HCT116 (cell line): ENCODE results near the gene GRIP1. TPM values are rescaled to one million over a fixed set of nuclear protein-coding genes. Genes with fewer than 3 reads are reported as not detected.

Source experiments
- ATAC-seq: fragments of 200-7000 bp; cut with Tn5 transposase; 2 replicates; pipeline ENCODE4 v1.9.1; 2020; ENCODE audit warnings: mild to moderate bottlenecking, moderate library complexity
- BruUV-seq: library from RNA; stranded (reverse); fragments of 400-500 nt; replicated peaks from 2 replicates; lab custom pipeline; 2021; lab: Mats Ljungman, UMichigan
- CTCF ChIA-PET: fragments of 300-600 bp; sonication (Branson Sonifier 250); formaldehyde crosslinking; loops from one replicate; lab custom pipeline; 2021; ENCODE audit warnings: antibody characterized with exemption; lab: Charles Lee
- POLR2A ChIA-PET: fragments of 300-600, 350-600 bp; sonication (Branson Sonifier 250); formaldehyde crosslinking; loops from one replicate; lab custom pipeline; 2021; ENCODE audit warnings: antibody characterized with exemption; lab: Charles Lee
- RAD21 ChIA-PET, 2 experiments: fragments of 300-600 bp; sonication (Branson Sonifier 250); formaldehyde crosslinking; loops; one replicate each; lab custom pipeline; 2023; ENCODE audit warnings: low total read pairs in 2 of 2; ENCODE audit not compliant: uncharacterized antibody in 2 of 2, unreplicated experiment in 2 of 2, low non-redundant PET in 1 of 2; lab: Charles Lee
- DNase-seq: peaks from one replicate; pipeline ENCODE4 v3.0.0-alpha.2; 2010; ENCODE audit warnings: low read depth, low spot score
- H2AFZ ChIP-seq: fragments of 200-600 bp; shearing (Covaris generic), sonication (generic); 2 replicates; pipeline ENCODE4 v1.6.1; 2017; ENCODE audit warnings: low read depth, mixed run types, mixed read lengths, antibody characterized with exemption, low read length; ENCODE audit not compliant: poor library complexity, severe bottlenecking
- H3K27ac ChIP-seq: 2 replicates; pipeline ENCODE4 v1.5.1; 2012; ENCODE audit warnings: low read depth, low read length
- H3K27me3 ChIP-seq: fragments of 200-600 bp; sonication (generic); 2 replicates; pipeline ENCODE4 v1.6.1; 2016; ENCODE audit warnings: mixed run types, low read length, mixed read lengths; ENCODE audit not compliant: insufficient read depth
- H3K36me3 ChIP-seq, 2 experiments: fragments of 200-500 bp in 1 of 2; fragments of 200-600 bp in 1 of 2; sonication (Bioruptor generic) in 1 of 2; sonication (generic) in 1 of 2; 2 replicates each; pipeline versions ENCODE4 v1.5.1 to v1.6.1; 2014 to 2016; ENCODE audit warnings: low read length in 2 of 2, inconsistent platforms in 1 of 2, mixed read lengths in 1 of 2, mixed run types in 1 of 2; ENCODE audit not compliant: insufficient read depth in 2 of 2, control insufficient read depth in 1 of 2
- H3K4me1 ChIP-seq, 2 experiments: fragments of 200-600 bp in 1 of 2; sonication (generic) in 1 of 2; 2 replicates each; pipeline versions ENCODE4 v1.5.1 to v1.6.1; 2012 to 2017; ENCODE audit warnings: low read length in 2 of 2, inconsistent platforms in 1 of 2, mild to moderate bottlenecking in 1 of 2, mixed read lengths in 1 of 2, mixed run types in 1 of 2, moderate library complexity in 1 of 2; ENCODE audit not compliant: insufficient read depth in 2 of 2, control insufficient read depth in 1 of 2
- H3K4me2 ChIP-seq: fragments of 200-600 bp; sonication (generic); 2 replicates; pipeline ENCODE4 v1.6.1; 2017; ENCODE audit warnings: mixed run types, low read length, mixed read lengths
- H3K4me3 ChIP-seq, 2 experiments: fragments of 200-600 bp in 1 of 2; sonication (generic) in 1 of 2; replicated peaks in 1 of 2; 2 replicates each; pipeline ENCODE4 v1.5.1; 2011 to 2016; ENCODE audit warnings: low read length in 2 of 2, control low read depth in 1 of 2, low read depth in 1 of 2, mild to moderate bottlenecking in 1 of 2, mixed read lengths in 1 of 2, mixed run types in 1 of 2
- H3K79me2 ChIP-seq: fragments of 200-600 bp; sonication (generic); 2 replicates; pipeline ENCODE4 v1.6.1; 2017; ENCODE audit warnings: mild to moderate bottlenecking, mixed run types, low read length, moderate library complexity, mixed read lengths; ENCODE audit not compliant: insufficient read depth
- H3K9ac ChIP-seq: fragments of 200-600 bp; sonication (generic); 2 replicates; pipeline ENCODE4 v1.6.1; 2016; ENCODE audit warnings: low read length, mixed read lengths
- H3K9me2 ChIP-seq: fragments of 200-600 bp; sonication (generic), shearing (Covaris generic); 2 replicates; pipeline ENCODE4 v1.6.1; 2017; ENCODE audit warnings: mixed run types, mild to moderate bottlenecking, moderate library complexity; ENCODE audit not compliant: insufficient read depth
- H3K9me3 ChIP-seq, 2 experiments: fragments of 200-500 bp in 1 of 2; fragments of 200-600 bp in 1 of 2; sonication (Bioruptor generic) in 1 of 2; sonication (generic) in 1 of 2; 2 replicates each; pipeline ENCODE4 v1.6.1; 2014 to 2017; ENCODE audit warnings: low read length in 2 of 2, mixed read lengths in 2 of 2, inconsistent platforms in 1 of 2, low read depth in 1 of 2, mild to moderate bottlenecking in 1 of 2, mixed run types in 1 of 2, moderate library complexity in 1 of 2; ENCODE audit not compliant: control insufficient read depth in 1 of 2, insufficient read depth in 1 of 2
- H4K20me1 ChIP-seq: fragments of 200-600 bp; sonication (generic), shearing (Covaris generic); 2 replicates; pipeline ENCODE4 v1.6.1; 2017; ENCODE audit warnings: mixed run types, mild to moderate bottlenecking, moderate library complexity; ENCODE audit not compliant: insufficient read depth
- EZH2 ChIP-seq: fragments of 200-600 bp; sonication (generic); IDR thresholded peaks from 2 replicates; pipeline ENCODE4 v1.6.1; 2017; ENCODE audit warnings: antibody characterized with exemption, mixed run types
- intact Hi-C: fragments of 100-400 bp; cut with micrococcal nuclease; formaldehyde crosslinking; loops from 2 replicates; pipeline ENCODE4 v1.10.0; 2022
- total RNA-seq: library from RNA; stranded (reverse); gene quantifications from one replicate; pipeline ENCODE4 v1.2.1, GENCODE V29; 2021; ENCODE audit not compliant: unreplicated experiment
- TF ChIP-seq, protein P1 (sequence below), 3 experiments: fragments of 200-600 bp in 1 of 3; sonication (generic) in 1 of 3; IDR thresholded peaks in 2 of 3; conservative IDR thresholded peaks in 1 of 3; 2 replicates each; pipeline ENCODE4 v1.5.1; 2012 to 2017; ENCODE audit warnings: low read depth in 2 of 3, low read length in 2 of 3, antibody characterized with exemption in 1 of 3, borderline replicate concordance in 1 of 3, control low read depth in 1 of 3, mild to moderate bottlenecking in 1 of 3, mixed read lengths in 1 of 3, mixed run types in 1 of 3, moderate library complexity in 1 of 3; ENCODE audit not compliant: insufficient read depth in 1 of 3
- TF ChIP-seq, protein P2 (sequence below): IDR thresholded peaks from 2 replicates; pipeline ENCODE4 v1.6.1; 2011; ENCODE audit warnings: mild to moderate bottlenecking, low read length, moderate library complexity; ENCODE audit not compliant: insufficient replicate concordance; ENCODE audit errors: extremely low read depth

The GRIP1 gene
- total RNA-seq, 1 experiment from 2014 or later: not detected

DNA sequence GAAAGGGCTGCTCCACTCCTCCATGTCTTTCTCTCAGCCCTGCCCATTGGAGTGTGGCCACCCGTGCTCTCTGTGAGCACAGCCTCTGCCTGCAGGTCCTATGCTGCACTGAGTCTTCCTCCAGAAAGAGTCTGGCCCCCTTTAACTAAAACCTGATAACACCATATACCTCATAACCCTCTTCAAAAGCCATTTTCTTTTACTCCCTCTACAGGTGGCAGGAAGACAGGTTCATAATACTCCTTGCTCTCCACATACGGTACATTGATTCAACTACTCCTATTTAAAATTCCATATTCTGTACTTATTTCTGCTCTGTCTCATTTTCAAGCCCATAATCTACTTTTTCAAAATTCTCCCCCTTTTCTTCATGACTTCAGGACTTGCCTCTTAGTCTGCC, 232.6 kb downstream of the GRIP1 start:
- RAD21 ChIA-PET: no interaction called here
- Histone ChIP-seq H4K20me1 (no peaks in the 10 kb centered on the region), H2AFZ (no peak overlapping the region), H3K9ac (no peak overlapping the region), H3K27me3 (peaks cover 54% of the 10 kb centered on the region), H3K36me3 (no peaks in the 10 kb centered on the region), H3K4me1 (0 out of 4 replicates have a peak, but pooled peaks cover 0 to 3% of the 10 kb centered on the region in 2 experiments), H3K4me3 (no peak overlapping the region), H3K9me2 (no peaks in the 10 kb centered on the region), H3K79me2 (no peaks in the 10 kb centered on the region), H3K27ac (no peak overlapping the region), H3K4me2 (no peak overlapping the region), H3K9me3 (no peaks in the 10 kb centered on the region)
- DNase-seq: peak; percentile 8
- peak; percentile 80 for ATAC-seq
- intact Hi-C loops: no loop called here
- POLR2A ChIA-PET: no interaction called here
- no TSS peak for BruUV-seq
- CTCF ChIA-PET: no interaction called here
- TF ChIP-seq, protein P1, sequence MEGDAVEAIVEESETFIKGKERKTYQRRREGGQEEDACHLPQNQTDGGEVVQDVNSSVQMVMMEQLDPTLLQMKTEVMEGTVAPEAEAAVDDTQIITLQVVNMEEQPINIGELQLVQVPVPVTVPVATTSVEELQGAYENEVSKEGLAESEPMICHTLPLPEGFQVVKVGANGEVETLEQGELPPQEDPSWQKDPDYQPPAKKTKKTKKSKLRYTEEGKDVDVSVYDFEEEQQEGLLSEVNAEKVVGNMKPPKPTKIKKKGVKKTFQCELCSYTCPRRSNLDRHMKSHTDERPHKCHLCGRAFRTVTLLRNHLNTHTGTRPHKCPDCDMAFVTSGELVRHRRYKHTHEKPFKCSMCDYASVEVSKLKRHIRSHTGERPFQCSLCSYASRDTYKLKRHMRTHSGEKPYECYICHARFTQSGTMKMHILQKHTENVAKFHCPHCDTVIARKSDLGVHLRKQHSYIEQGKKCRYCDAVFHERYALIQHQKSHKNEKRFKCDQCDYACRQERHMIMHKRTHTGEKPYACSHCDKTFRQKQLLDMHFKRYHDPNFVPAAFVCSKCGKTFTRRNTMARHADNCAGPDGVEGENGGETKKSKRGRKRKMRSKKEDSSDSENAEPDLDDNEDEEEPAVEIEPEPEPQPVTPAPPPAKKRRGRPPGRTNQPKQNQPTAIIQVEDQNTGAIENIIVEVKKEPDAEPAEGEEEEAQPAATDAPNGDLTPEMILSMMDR (IDR thresholded peaks at IDR 0.05 in 2 of 3, conservative IDR thresholded peaks at IDR 0.05 in 1 of 3; ENCODE audit: borderline replicate concordance in 1 of 3, insufficient read depth in 1 of 3, low read depth in 2 of 3, low read length in 2 of 3): peak in 2 of 3 experiments; percentile 28 to 37; a peak in 4 of 6 replicates
- no peak for TF ChIP-seq EZH2
- TF ChIP-seq, protein P2, sequence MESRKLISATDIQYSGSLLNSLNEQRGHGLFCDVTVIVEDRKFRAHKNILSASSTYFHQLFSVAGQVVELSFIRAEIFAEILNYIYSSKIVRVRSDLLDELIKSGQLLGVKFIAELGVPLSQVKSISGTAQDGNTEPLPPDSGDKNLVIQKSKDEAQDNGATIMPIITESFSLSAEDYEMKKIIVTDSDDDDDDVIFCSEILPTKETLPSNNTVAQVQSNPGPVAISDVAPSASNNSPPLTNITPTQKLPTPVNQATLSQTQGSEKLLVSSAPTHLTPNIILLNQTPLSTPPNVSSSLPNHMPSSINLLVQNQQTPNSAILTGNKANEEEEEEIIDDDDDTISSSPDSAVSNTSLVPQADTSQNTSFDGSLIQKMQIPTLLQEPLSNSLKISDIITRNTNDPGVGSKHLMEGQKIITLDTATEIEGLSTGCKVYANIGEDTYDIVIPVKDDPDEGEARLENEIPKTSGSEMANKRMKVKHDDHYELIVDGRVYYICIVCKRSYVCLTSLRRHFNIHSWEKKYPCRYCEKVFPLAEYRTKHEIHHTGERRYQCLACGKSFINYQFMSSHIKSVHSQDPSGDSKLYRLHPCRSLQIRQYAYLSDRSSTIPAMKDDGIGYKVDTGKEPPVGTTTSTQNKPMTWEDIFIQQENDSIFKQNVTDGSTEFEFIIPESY: no peak
